Esophagus muscularis mucosa (tissue), 4 donors: ENCODE measurements around the gene MANSC4. TPM values are rescaled to one million over a fixed set of nuclear protein-coding genes. Genes with fewer than 3 reads are reported as not detected.

Experiments
- DNase-seq: peaks from one replicate; pipeline ENCODE4 v3.0.0-alpha.2; 2017; ENCODE audit errors: extremely low spot score
- H3K27ac ChIP-seq, 4 donors: fragments of 200-600 bp; sonication (generic); replicated peaks in 1 of 4; 1 replicate in 3 of 4; 2 replicates in 1 of 4; pipeline ENCODE4 v1.5.1; 2016 to 2019; ENCODE audit warnings: mild to moderate bottlenecking in 1 of 4
- H3K27me3 ChIP-seq, 4 donors: fragments of 200-600 bp; sonication (generic); one replicate each; pipeline versions ENCODE4 v1.5.1 to v1.6.0; 2016 to 2019
- H3K36me3 ChIP-seq, 4 donors: fragments of 200-600 bp; sonication (generic); one replicate each; pipeline ENCODE4 v1.5.1; 2016 to 2019
- H3K4me1 ChIP-seq, 4 donors: fragments of 200-600 bp; sonication (generic); one replicate each; pipeline ENCODE4 v1.5.1; 2016 to 2019
- H3K4me3 ChIP-seq, 4 donors: fragments of 200-600 bp; sonication (generic); 1 replicate in 2 of 4; 2 replicates in 2 of 4; pipeline ENCODE4 v1.5.1; 2016 to 2019; ENCODE audit warnings: mild to moderate bottlenecking in 4 of 4, moderate library complexity in 1 of 4
- H3K9me3 ChIP-seq, 4 donors: fragments of 200-600 bp; sonication (generic); 1 replicate in 3 of 4; 2 replicates in 1 of 4; pipeline ENCODE4 v1.5.1; 2016 to 2019
- CTCF ChIP-seq, 3 experiments: fragments of 200-600 bp in 2 of 3; fragments of 450-650 bp in 1 of 3; sonication (generic) in 2 of 3; IDR thresholded peaks; one replicate each; pipeline ENCODE4 v1.5.1; 2017 to 2019; ENCODE audit warnings: antibody characterized with exemption in 3 of 3, mild to moderate bottlenecking in 2 of 3, moderate library complexity in 1 of 3
- EP300 ChIP-seq: sonication (generic); formaldehyde crosslinking; IDR thresholded peaks from one replicate; pipeline ENCODE4 v1.6.1; 2017; ENCODE audit warnings: antibody characterized with exemption
- POLR2A ChIP-seq: fragments of 450-650 bp; IDR thresholded peaks from one replicate; pipeline ENCODE4 v1.6.1; 2017; ENCODE audit warnings: antibody characterized with exemption, moderate library complexity, mild to moderate bottlenecking, low read depth
- POLR2AphosphoS5 ChIP-seq, 2 donors: sonication (generic); formaldehyde crosslinking; IDR thresholded peaks; one replicate each; pipeline ENCODE4 v1.6.1; 2017; ENCODE audit warnings: antibody characterized with exemption in 2 of 2
- WGBS: methylation state at CpG from one replicate; pipeline ENCODE4 v1.1.5; 2018; 5-methylcytosine and 5-hydroxymethylcytosine counted together
- intact Hi-C: fragments of 100-400 bp; cut with DNase I; formaldehyde crosslinking; loops from one replicate; pipeline ENCODE4 v1.15.1; 2023
- total RNA-seq, 4 donors: library from RNA; depleted of rRNA; stranded (reverse); fragments of >200 nt; gene quantifications; one replicate each; pipeline versions ENCODE4 v1.1.0 to v1.2.1, GENCODE V29; 2016

MANSC4 gene
- total RNA-seq, 4 donors from 2014 or later: 0.39 TPM; not detected in 3

- Histone ChIP-seq H3K36me3 (no peaks in the 10 kb centered on the region), H3K27me3 (no peaks in the 10 kb centered on the region), H3K4me1 (peaks cover 0 to 10% (median 2%) of the 10 kb centered on the region in 4 donors), H3K4me3 (no peak overlapping the region), H3K27ac (no peak overlapping the region), H3K9me3 (no peaks in the 10 kb centered on the region)
- no peak for DNase-seq
- no peak for TF ChIP-seq POLR2A
- no peak for TF ChIP-seq CTCF (IDR thresholded peaks at IDR 0.05)
- TF ChIP-seq EP300: no peak
- no peak for TF ChIP-seq POLR2AphosphoS5 (IDR thresholded peaks at IDR 0.05)
- 91% methylated on average over 5 of the region's 5 CpGs for WGBS
- intact Hi-C loops: loop anchor here (10.0 kb wide), 1 partner anchor 122 kb away; no protein-coding TSS in a partner anchor
Observed at GRCh38 chr12:27823038-27823437, 43.0 kb upstream of the MANSC4 start.

GRCh38 chr12:27822076-27822712 lies 42.2 kb upstream of the MANSC4 start:
- WGBS: 77% methylated on average over 9 of the region's 9 CpGs
- no peak overlapping the region for H3K27ac ChIP-seq
- no peaks in the 10 kb centered on the region for H3K9me3 ChIP-seq
- DNase-seq: no peak
- H3K4me1 ChIP-seq: peaks cover 0 to 10% (median 2%) of the 10 kb centered on the region in 4 donors
- TF ChIP-seq EP300: no peak
- no peak for TF ChIP-seq POLR2A
- TF ChIP-seq POLR2AphosphoS5 (IDR thresholded peaks at IDR 0.05): no peak
- TF ChIP-seq CTCF (IDR thresholded peaks at IDR 0.05): no peak
- H3K4me3 ChIP-seq: no peak overlapping the region
- no peaks in the 10 kb centered on the region for H3K36me3 ChIP-seq
- H3K27me3 ChIP-seq: no peaks in the 10 kb centered on the region
- intact Hi-C loops: loop anchor here (10.0 kb wide), 1 partner anchor 123 kb away; no protein-coding TSS in a partner anchor

GRCh38 chr12:27821259-27821973 lies 41.4 kb upstream of the MANSC4 start:
- no peak overlapping the region for H3K27ac ChIP-seq
- H3K4me3 ChIP-seq: no peak overlapping the region
- H3K4me1 ChIP-seq: peaks cover 0 to 10% (median 2%) of the 10 kb centered on the region in 4 donors
- 18% methylated on average over 7 of the region's 7 CpGs for WGBS
- intact Hi-C loops: loop anchor here (2.0 to 10.0 kb wide), 2 partner anchors 89 to 123 kb away; no protein-coding TSS in a partner anchor
- no peaks in the 10 kb centered on the region for H3K9me3 ChIP-seq
- no peaks in the 10 kb centered on the region for H3K27me3 ChIP-seq
- peak; percentile 78 to 89 (median 87) for TF ChIP-seq CTCF (IDR thresholded peaks at IDR 0.05)
- no peak for TF ChIP-seq EP300
- no peak for DNase-seq
- no peaks in the 10 kb centered on the region for H3K36me3 ChIP-seq

GRCh38 chr12:27820564-27820963 lies 40.5 kb upstream of the MANSC4 start:
- DNase-seq: no peak
- Histone ChIP-seq H3K4me3 (no peak overlapping the region), H3K36me3 (no peaks in the 10 kb centered on the region), H3K27ac (no peak overlapping the region), H3K4me1 (peaks cover 0 to 10% (median 2%) of the 10 kb centered on the region in 4 donors), H3K9me3 (no peaks in the 10 kb centered on the region), H3K27me3 (no peaks in the 10 kb centered on the region)
- WGBS: 79% methylated on average over 5 of the region's 5 CpGs
- intact Hi-C loops: loop anchor here (2.0 to 10.0 kb wide), 2 partner anchors 88 to 124 kb away; no protein-coding TSS in a partner anchor
- TF ChIP-seq POLR2AphosphoS5 (IDR thresholded peaks at IDR 0.05): no peak
- no peak for TF ChIP-seq POLR2A
- no peak for TF ChIP-seq CTCF (IDR thresholded peaks at IDR 0.05)
- TF ChIP-seq EP300: no peak
